NCI-H2196 treated with DMSO at 0.1 percent for 48 hours (cell line): ENCODE measurements around the gene VIM.

Experiments
- DNase-seq: peaks from one replicate; lab custom pipeline; 2025; ENCODE audit not compliant: unreplicated experiment; lab: John Stamatoyannopoulos, UW

The VIM gene

GRCh38 chr10:17228091-17229015, at the start of gene VIM:
Gene VIM, plus strand, starts transcription at chr10:17228241. Its CDS starts 1,182 bp downstream, at chr10:17229423.
- no peak for DNase-seq

DNA sequence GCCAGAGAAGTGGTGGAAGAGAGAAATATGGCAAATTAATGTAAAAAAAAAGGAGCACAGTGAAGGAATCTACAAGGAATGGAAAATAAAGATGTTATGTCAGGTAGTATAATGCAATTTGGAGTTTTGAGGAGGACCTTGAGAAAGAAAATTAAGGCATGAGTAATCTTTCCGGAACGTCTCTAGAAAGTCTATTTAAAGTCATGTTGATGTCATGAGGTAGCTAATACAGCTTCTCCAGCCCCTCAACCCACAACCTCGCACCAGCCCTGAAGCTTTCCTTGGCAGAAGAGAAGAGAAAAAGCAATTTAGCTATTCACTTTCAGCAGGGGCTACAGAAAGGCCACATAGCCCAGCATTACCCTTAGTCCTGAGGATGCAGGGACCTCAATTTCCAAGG, 49.0 kb upstream of the VIM start:
- DNase-seq = no peak

- DNase-seq = no peak
Measured at GRCh38 chr10:17181110-17181509, 46.9 kb upstream of the VIM start.

DNA sequence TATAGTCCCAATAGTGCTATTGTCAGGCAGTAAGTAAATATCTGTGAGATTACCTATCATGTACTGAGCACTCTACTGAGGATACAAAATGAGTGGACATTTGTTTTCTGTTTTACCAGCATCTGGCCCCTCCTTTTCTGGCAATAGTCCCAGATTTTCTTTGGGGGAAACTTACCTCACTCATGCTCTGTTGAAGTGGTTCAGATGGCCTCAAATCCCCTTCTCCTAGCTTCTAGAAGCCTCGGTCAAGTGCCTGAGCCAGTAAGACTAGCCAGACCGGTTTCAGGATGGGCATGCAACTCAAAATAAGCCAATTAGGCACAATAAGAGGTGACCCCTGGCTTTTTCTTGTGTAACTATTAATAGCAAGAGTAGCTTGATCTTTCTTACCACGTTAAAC, 46.3 kb upstream of the VIM start:
- DNase-seq = no peak

- DNase-seq = no peak
Measured at GRCh38 chr10:17183110-17183509, 44.9 kb upstream of the VIM start.

DNA sequence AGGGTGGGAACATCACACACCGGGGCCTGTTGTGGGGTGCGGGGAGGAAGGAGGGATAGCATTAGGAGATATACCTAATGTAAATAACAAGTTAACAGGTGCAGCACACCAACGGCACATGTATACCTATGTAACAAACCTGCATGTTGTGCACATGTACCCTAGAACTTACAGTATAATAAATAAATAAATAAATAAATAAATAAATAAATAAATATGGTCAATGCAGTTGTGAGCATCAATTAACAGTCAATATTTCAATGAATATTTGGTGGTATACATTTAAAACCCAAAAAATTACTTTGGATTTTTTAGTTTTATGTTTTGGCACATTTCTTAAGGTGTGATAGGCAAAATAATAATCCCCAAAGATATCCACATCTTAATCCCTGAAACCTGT, 42.2 kb upstream of the VIM start:
- DNase-seq = no peak

DNA sequence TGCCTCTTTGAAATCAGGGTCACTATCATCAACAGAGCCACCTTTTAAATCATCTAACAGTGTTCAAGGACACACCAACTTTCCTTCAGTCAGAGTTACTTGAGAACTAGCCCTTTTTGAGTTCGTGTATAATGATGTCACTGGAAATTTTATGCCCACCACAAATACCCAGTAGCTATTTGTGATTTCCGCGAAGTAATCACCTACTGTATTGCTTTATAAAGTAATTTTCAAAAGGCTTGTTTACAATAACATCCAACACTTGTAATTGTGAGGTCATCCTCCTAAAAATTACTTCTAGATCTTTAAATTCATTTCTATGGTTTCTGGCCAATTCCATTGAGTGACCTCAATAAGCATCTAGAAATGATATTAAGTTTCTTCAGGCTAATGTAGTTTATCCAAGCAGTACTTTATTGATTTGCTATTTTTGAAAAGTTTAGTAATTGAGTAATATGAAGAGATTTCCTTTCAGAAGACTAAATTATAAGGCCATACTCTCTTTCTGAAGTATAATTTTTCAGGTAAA, 39.3 kb upstream of the VIM start:
- DNase-seq = no peak

- no peak for DNase-seq
Measured at GRCh38 chr10:17190602-17191001, 37.4 kb upstream of the VIM start.

- DNase-seq = no peak
Measured at GRCh38 chr10:17195083-17195482, 33.0 kb upstream of the VIM start.

DNA sequence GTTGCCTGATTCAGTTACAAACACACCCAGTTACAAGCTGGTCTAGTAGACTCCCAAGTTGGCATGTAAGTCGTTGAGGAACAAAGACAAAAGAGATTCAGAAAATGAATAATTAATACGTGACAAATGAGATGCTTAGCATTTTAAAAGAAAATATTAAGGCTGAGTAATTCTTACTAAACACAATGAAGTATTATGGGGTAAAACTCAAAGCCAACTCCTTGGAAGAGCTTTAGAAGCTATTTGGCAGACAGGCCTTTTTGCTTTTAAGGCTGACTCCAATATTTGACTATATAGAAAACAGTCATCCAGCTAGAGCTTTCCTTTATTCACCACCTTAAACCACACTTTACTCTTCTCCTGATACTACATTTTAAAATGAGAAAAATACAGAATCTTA, 32.0 kb upstream of the VIM start:
- no peak for DNase-seq

GRCh38 chr10:17196573-17196972, 31.5 kb upstream of the VIM start:
- DNase-seq = no peak

DNA sequence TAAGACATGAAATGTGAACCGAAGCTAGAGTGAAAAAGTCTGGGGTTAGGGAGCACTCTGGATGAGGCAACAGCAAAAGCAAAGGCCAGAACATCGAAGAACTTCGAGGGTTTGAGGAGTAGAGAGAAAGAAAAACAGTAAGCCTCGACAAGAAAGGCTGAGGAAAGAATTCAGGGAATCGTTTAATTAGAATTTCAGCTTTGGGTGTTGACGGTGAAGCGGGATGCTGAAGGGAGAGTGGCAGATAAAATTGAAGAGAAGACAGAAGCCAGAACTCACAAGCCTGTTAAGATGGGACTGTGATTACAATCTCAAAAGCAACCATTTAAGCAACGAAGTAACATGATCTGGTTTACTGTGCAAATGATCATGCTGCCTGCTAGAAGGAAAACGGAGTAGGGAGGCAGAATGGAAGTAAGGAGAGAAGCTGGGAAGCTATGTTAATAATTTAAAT, 28.7 kb upstream of the VIM start:
- no peak for DNase-seq

GRCh38 chr10:17200001-17200911, 27.8 kb upstream of the VIM start:
- DNase-seq = no peak

- peak; percentile 57 for DNase-seq
Measured at GRCh38 chr10:17200912-17201793, 26.9 kb upstream of the VIM start, which contains the start of gene TRDMT1. Gene TRDMT1, minus strand, starts transcription at chr10:17201672. Its CDS starts 38 bp downstream, at chr10:17201634.

GRCh38 chr10:17201794-17202116, 26.3 kb upstream of the VIM start:
- no peak for DNase-seq

DNA sequence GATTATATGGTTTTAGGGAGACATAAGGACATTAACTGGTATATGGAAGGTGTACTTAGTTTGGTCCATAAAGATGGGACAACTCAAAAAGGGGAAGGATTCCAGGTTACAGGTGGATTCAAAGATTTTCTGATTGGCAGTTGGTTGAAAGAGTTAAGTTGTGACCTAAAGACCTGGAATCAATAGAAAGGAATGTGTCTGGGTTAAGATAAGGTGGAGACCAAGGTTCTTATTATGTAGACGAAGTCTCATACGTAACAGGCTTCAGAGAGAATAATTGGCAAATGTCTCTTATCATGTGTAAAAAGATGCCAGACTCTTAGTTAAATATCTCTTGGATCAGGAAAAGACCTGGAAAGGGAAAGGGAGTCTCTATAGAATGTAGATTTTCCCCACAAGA, 25.5 kb upstream of the VIM start:
- no peak for DNase-seq

DNA sequence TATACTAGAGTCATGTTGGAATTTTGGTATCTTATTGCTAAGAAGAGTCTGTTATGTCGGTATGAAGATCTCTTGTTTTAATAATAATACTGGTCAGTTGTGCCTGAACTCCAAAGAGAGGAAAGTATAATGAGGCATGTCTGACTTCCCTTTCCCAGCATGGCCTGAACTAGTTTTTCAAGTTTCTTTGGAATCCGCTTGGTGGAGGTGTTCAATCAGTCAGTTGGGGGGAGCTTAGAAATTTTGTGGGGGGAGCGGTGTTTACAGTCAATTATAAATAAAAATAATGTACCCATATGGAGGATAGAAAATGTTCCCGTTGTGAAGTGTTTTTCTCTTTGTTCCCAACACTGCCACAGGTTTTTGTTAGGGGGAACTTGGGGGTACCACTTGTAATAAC, 25.0 kb upstream of the VIM start:
- DNase-seq = no peak

DNA sequence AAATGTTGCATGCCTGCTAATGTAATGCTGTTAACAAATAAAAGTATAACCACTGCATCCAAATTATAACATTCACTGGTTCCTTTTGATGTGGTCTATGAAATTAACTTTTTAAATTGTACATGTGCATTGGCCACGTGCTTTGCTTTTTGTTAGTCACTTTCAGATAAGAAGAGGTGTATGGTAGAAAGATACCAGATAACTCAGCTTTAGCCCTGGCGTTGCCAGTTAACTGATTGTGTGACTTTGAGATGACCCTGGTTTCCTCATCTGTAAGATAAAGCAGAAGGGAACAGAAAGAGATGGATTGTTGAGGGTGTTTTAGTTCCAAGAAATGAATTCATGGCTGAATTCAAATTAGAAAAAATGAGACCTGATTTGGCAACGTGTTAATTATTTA, 24.6 kb upstream of the VIM start:
- DNase-seq = no peak

GRCh38 chr10:17206210-17206709, 21.8 kb upstream of the VIM start:
- DNase-seq = no peak

- DNase-seq = no peak
Measured at GRCh38 chr10:17208476-17208875, 19.6 kb upstream of the VIM start.
